Measurements from ENCODE around the gene RAMP3. TPM values are rescaled to one million over a fixed set of nuclear protein-coding genes. Genes with fewer than 3 reads are reported as not detected.

Gene RAMP3
- polyA plus RNA-seq, 2 of the 4 experiments (the other 2 are of a cell fraction) = not detected

GRCh38 chr7:45122975-45123860 lies 34.4 kb upstream of the RAMP3 start:
- H3K27ac ChIP-seq = no peak overlapping the region
- TF ChIP-seq HOXB5 (CRISPR knock-in tag; IDR thresholded peaks at IDR 0.05) = no peak
- no peak for TF ChIP-seq CBX8 (IDR thresholded peaks at IDR 0.05)
- TF ChIP-seq RAD21 (conservative IDR thresholded peaks at IDR 0.05 in 1 of 2, IDR thresholded peaks at IDR 0.05 in 1 of 2) = no peak
- TF ChIP-seq CEBPB (IDR thresholded peaks at IDR 0.05) = no peak
- no peak for TF ChIP-seq HEYL (CRISPR knock-in tag; IDR thresholded peaks at IDR 0.05)
- no peak for TF ChIP-seq ZFP36 (IDR thresholded peaks at IDR 0.05; ENCODE audit: borderline replicate concordance, partially characterized antibody)
- TF ChIP-seq MAFK (IDR thresholded peaks at IDR 0.05; ENCODE audit: partially characterized antibody) = no peak
- TF ChIP-seq EHMT2 (IDR thresholded peaks at IDR 0.05; ENCODE audit: low read depth) = no peak
- TF ChIP-seq CTCF (IDR thresholded peaks at IDR 0.05) = no peak
- no peak for TF ChIP-seq SMC3 (IDR thresholded peaks at IDR 0.05)
- no peak for TF ChIP-seq NR3C1 (IDR thresholded peaks at IDR 0.05)
- no peak for TF ChIP-seq MAX (IDR thresholded peaks at IDR 0.05)
- TF ChIP-seq ATOH8 (CRISPR knock-in tag; IDR thresholded peaks at IDR 0.05; ENCODE audit: low read depth) = no peak
- no peak for TF ChIP-seq MAZ (IDR thresholded peaks at IDR 0.05; ENCODE audit: borderline replicate concordance, low read depth, low read length)
- TF ChIP-seq POLR2A (IDR thresholded peaks at IDR 0.05; ENCODE audit: low read length) = no peak
- TF ChIP-seq E2F6 (IDR thresholded peaks at IDR 0.05; ENCODE audit: borderline replicate concordance, low read depth) = no peak
- no peak for TF ChIP-seq HOXA7 (CRISPR knock-in tag; IDR thresholded peaks at IDR 0.05)
- no peak for TF ChIP-seq ZSCAN20 (CRISPR knock-in tag; IDR thresholded peaks at IDR 0.05)
- TF ChIP-seq FOSL2 (IDR thresholded peaks at IDR 0.05) = no peak
- TF ChIP-seq FOSL2 (CRISPR knock-in tag; IDR thresholded peaks at IDR 0.05) = no peak
- no peak for TF ChIP-seq NFE2L2 (conservative IDR thresholded peaks at IDR 0.05; ENCODE audit: low read length)
- H3K4me3 ChIP-seq = no peak overlapping the region
- no peak for FAIRE-seq
- 83% methylated on average over 15 of the region's 16 CpGs for WGBS (ENCODE audit: missing lambda C conversion rate)
- no peak for ATAC-seq
- ChIA-PET CTCF (interaction anchor here (0.9 to 4.8 kb wide), 4 partner anchors 10 to 137 kb away, joined by 3 to 40 read pairs (median 6); no protein-coding TSS in a partner anchor), POLR2A (interaction anchor here (1.4 kb wide), 1 partner anchor 12 kb away, joined by 3 read pairs; the partner anchor contains the start of gene TBRG4)
- no peak overlapping the region for H3K4me2 ChIP-seq
- no peaks in the 10 kb centered on the region for H3K9me3 ChIP-seq
- DNase-seq (ENCODE audit: low read depth in 1 of 2, low spot score in 1 of 2) = no peak
- no peaks in the 10 kb centered on the region for H3K4me1 ChIP-seq

GRCh38 chr7:45123913-45124710 lies 33.5 kb upstream of the RAMP3 start:
- H3K4me3 ChIP-seq = no peak overlapping the region
- H3K4me2 ChIP-seq = no peak overlapping the region
- FAIRE-seq (no peak), DNase-seq (ENCODE audit: low read depth in 1 of 2, low spot score in 1 of 2) (no peak), ATAC-seq (no peak)
- TF ChIP-seq ZNF302 (CRISPR knock-in tag; IDR thresholded peaks at IDR 0.05) (no peak), TP53 (CRISPR knock-in tag; IDR thresholded peaks at IDR 0.05) (no peak), PHF8 (IDR thresholded peaks at IDR 0.05; ENCODE audit: borderline replicate concordance, low read depth) (no peak), CTCF (IDR thresholded peaks at IDR 0.05) (no peak), EHMT2 (IDR thresholded peaks at IDR 0.05; ENCODE audit: low read depth) (no peak), FOSL2 (IDR thresholded peaks at IDR 0.05) (no peak), FOSL2 (CRISPR knock-in tag; IDR thresholded peaks at IDR 0.05) (no peak), CHD2 (IDR thresholded peaks at IDR 0.05; ENCODE audit: low read length, partially characterized antibody) (no peak), HES2 (IDR thresholded peaks at IDR 0.05) (no peak)
- H3K9me3 ChIP-seq = no peaks in the 10 kb centered on the region
- ChIA-PET POLR2A (interaction anchor here (2.1 kb wide), 1 partner anchor 12 kb away, joined by 7 read pairs; the partner anchor contains the start of gene TBRG4), CTCF (interaction anchor here (0.9 to 4.8 kb wide), 5 partner anchors 9 to 136 kb away, joined by 3 to 40 read pairs (median 5); no protein-coding TSS in a partner anchor)
- H3K27ac ChIP-seq = no peak overlapping the region
- no peaks in the 10 kb centered on the region for H3K4me1 ChIP-seq
- WGBS (ENCODE audit: missing lambda C conversion rate) = 69% methylated on average over 9 of the region's 12 CpGs

Data from A549 (cell line).